Sigmoid colon (tissue), 7 donors: Measurements from ENCODE around the gene MEX3C. TPM values are rescaled to one million over a fixed set of nuclear protein-coding genes. Genes with fewer than 3 reads are reported as not detected.

Experiments used
- DNase-seq: peaks from one replicate; pipeline ENCODE4 v3.0.0-alpha.2; 2019
- H3K27ac ChIP-seq, 4 donors: fragments of 200-600 bp; sonication (generic); one replicate each; pipeline ENCODE4 v1.5.1; 2016 to 2019; ENCODE audit warnings: mild to moderate bottlenecking in 1 of 4
- H3K27me3 ChIP-seq, 3 donors: fragments of 200-600 bp; sonication (generic); one replicate each; pipeline ENCODE4 v1.5.1; 2019; ENCODE audit warnings: mild to moderate bottlenecking in 1 of 3
- H3K36me3 ChIP-seq, 4 donors: fragments of 200-600 bp; sonication (generic); one replicate each; pipeline ENCODE4 v1.5.1; 2016 to 2019
- H3K4me1 ChIP-seq, 4 donors: fragments of 200-600 bp; sonication (generic); one replicate each; pipeline ENCODE4 v1.5.1; 2017 to 2019
- H3K4me3 ChIP-seq, 4 donors: fragments of 200-600 bp; sonication (generic); one replicate each; pipeline ENCODE4 v1.5.1; 2017 to 2019; ENCODE audit warnings: mild to moderate bottlenecking in 2 of 4, moderate library complexity in 1 of 4
- H3K9me3 ChIP-seq, 4 donors: fragments of 200-600 bp in 3 of 4; sonication (generic) in 3 of 4; one replicate each; pipeline versions ENCODE4 v1.5.1 to v1.6.1; 2013 to 2019
- EP300 ChIP-seq, 4 donors: sonication (generic); formaldehyde crosslinking; IDR thresholded peaks; one replicate each; pipeline ENCODE4 v1.6.1; 2017; ENCODE audit warnings: antibody characterized with exemption in 4 of 4
- POLR2A ChIP-seq, 2 donors: fragments of 450-650 bp; IDR thresholded peaks; one replicate each; pipeline ENCODE4 v1.6.1; 2016; ENCODE audit warnings: antibody characterized with exemption in 2 of 2, mild to moderate bottlenecking in 2 of 2, moderate library complexity in 2 of 2
- POLR2AphosphoS5 ChIP-seq, 4 donors: sonication (generic); formaldehyde crosslinking; IDR thresholded peaks; one replicate each; pipeline ENCODE4 v1.6.1; 2017; ENCODE audit warnings: antibody characterized with exemption in 4 of 4
- WGBS, 2 donors: extraction: QIAGEN DNeasy Blood & Tissue Kit; methylation state at CpG; one replicate each; pipeline ENCODE4 v1.1.7; 2013; 5-methylcytosine and 5-hydroxymethylcytosine counted together
- intact Hi-C: fragments of 100-400 bp; cut with DNase I; formaldehyde crosslinking; loops from one replicate; pipeline ENCODE4 v1.15.1; 2023
- polyA plus RNA-seq, 3 donors: library from polyadenylated mRNA; stranded (reverse); fragments of 200-250 nt; gene quantifications; one replicate each; pipeline ENCODE4 v1.2.3, GENCODE V29; 2013
- total RNA-seq, 4 donors: library from RNA; depleted of rRNA; stranded (reverse); fragments of >200 nt; gene quantifications; one replicate each; pipeline ENCODE4 v1.1.0, GENCODE V29; 2016
- TF ChIP-seq, protein P1 (sequence below), 4 experiments: fragments of 450-650 bp in 3 of 4; fragments of 200-600 bp in 1 of 4; IDR thresholded peaks; one replicate each; pipeline ENCODE4 v1.5.1; 2016 to 2019; ENCODE audit warnings: antibody characterized with exemption in 4 of 4, mild to moderate bottlenecking in 3 of 4, moderate library complexity in 2 of 4
- donor health status: healthy with polysubstance abuse.
- donor health status: Bipolar disorder and iron deficiency.
- donor health status: healthy.

MEX3C gene
- total and polyA plus RNA-seq, 7 donors: 10.2 to 20.7 (median 18.4) TPM

DNA sequence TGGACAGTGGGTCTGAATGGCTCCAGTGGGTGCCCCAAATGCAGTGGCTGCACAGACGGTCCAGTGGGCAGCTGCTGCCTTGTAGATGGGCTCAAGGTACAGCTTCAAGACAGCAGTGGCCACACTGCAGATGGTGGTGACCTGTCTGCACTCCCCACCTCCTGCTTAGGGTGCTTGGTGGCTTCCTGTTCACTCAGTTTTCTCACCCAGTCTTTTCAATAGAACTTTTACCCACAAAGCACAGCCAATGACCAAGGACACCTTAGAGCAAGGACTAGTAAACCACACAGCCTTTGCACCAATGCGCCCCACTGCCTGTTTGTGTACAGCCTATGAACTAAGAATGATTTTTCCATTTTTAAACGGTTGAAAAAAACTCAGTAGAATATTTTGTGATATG lies 34.9 kb downstream of the MEX3C start:
- H3K9me3 ChIP-seq: no peaks in the 10 kb centered on the region
- intact Hi-C loops: no loop called here
- no peak for DNase-seq
- H3K27ac ChIP-seq: no peak overlapping the region
- no peak for TF ChIP-seq EP300 (IDR thresholded peaks at IDR 0.05)
- TF ChIP-seq POLR2AphosphoS5 (IDR thresholded peaks at IDR 0.05): no peak
- no peak for TF ChIP-seq POLR2A (IDR thresholded peaks at IDR 0.05)
- TF ChIP-seq, protein P1, sequence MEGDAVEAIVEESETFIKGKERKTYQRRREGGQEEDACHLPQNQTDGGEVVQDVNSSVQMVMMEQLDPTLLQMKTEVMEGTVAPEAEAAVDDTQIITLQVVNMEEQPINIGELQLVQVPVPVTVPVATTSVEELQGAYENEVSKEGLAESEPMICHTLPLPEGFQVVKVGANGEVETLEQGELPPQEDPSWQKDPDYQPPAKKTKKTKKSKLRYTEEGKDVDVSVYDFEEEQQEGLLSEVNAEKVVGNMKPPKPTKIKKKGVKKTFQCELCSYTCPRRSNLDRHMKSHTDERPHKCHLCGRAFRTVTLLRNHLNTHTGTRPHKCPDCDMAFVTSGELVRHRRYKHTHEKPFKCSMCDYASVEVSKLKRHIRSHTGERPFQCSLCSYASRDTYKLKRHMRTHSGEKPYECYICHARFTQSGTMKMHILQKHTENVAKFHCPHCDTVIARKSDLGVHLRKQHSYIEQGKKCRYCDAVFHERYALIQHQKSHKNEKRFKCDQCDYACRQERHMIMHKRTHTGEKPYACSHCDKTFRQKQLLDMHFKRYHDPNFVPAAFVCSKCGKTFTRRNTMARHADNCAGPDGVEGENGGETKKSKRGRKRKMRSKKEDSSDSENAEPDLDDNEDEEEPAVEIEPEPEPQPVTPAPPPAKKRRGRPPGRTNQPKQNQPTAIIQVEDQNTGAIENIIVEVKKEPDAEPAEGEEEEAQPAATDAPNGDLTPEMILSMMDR (IDR thresholded peaks at IDR 0.05): no peak
- H3K4me3 ChIP-seq: no peak overlapping the region
- no peaks in the 10 kb centered on the region for H3K27me3 ChIP-seq
- WGBS, 2 donors: 76 to 77% methylated on average over 3 of the region's 3 CpGs
- H3K4me1 ChIP-seq: no peaks in the 10 kb centered on the region
- no peaks in the 10 kb centered on the region for H3K36me3 ChIP-seq

DNA sequence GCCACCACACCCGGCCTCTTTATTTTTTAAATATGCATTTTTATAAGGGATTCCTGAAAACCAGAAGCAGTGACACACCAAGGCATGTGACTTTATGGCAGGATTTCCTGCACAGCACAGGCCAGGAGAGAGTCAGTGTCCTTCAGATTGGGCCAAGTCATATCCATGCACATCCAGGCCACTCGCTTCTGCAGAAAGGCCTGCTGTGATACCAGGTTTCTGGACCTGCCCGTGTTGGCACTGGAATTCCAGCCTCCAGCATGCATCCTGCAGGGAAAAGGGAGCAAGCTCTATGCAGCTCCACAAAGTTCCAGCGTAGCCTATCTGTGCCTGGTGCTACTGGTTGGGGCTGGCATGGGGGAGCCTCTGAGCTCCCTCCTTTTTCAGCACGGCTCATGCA lies 36.8 kb downstream of the MEX3C start:
- no peak for DNase-seq
- Histone ChIP-seq H3K27me3 (no peaks in the 10 kb centered on the region), H3K9me3 (no peaks in the 10 kb centered on the region), H3K27ac (no peak overlapping the region), H3K4me3 (no peak overlapping the region), H3K4me1 (no peaks in the 10 kb centered on the region), H3K36me3 (no peaks in the 10 kb centered on the region)
- intact Hi-C loops: no loop called here
- TF ChIP-seq EP300 (IDR thresholded peaks at IDR 0.05): no peak
- TF ChIP-seq, protein P1 (IDR thresholded peaks at IDR 0.05): no peak
- TF ChIP-seq POLR2AphosphoS5 (IDR thresholded peaks at IDR 0.05): no peak
- no peak for TF ChIP-seq POLR2A (IDR thresholded peaks at IDR 0.05)
- 96 to 98% methylated on average over 5 of the region's 5 CpGs for WGBS, 2 donors

DNA sequence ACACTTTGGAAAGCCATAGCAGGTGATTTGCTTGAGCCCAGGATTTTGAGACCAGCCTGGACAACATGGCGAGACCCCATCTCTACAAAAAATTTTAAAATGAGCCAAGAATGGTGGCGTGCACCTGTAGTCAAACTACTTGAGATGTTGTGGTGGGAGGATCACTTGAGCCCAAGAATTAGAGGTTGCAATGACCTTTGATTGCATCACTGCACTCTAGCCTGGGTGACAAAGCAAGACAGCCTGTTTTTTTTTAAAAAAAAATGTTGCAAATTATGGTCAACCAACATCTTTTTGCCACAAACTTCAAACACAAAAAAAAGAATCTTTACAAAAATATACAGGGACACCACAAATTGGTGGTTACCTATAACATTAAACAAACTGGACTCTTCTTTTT lies 40.3 kb downstream of the MEX3C start:
- Histone ChIP-seq H3K9me3 (no peaks in the 10 kb centered on the region), H3K27me3 (no peaks in the 10 kb centered on the region), H3K4me1 (no peaks in the 10 kb centered on the region), H3K36me3 (no peaks in the 10 kb centered on the region), H3K4me3 (no peak overlapping the region), H3K27ac (no peak overlapping the region)
- no peak for TF ChIP-seq POLR2AphosphoS5 (IDR thresholded peaks at IDR 0.05)
- TF ChIP-seq, protein P1 (IDR thresholded peaks at IDR 0.05): no peak
- TF ChIP-seq EP300 (IDR thresholded peaks at IDR 0.05): no peak
- TF ChIP-seq POLR2A (IDR thresholded peaks at IDR 0.05): no peak
- intact Hi-C loops: no loop called here
- no peak for DNase-seq
- WGBS, 2 donors: 92 to 95% methylated on average over 2 of the region's 2 CpGs

DNA sequence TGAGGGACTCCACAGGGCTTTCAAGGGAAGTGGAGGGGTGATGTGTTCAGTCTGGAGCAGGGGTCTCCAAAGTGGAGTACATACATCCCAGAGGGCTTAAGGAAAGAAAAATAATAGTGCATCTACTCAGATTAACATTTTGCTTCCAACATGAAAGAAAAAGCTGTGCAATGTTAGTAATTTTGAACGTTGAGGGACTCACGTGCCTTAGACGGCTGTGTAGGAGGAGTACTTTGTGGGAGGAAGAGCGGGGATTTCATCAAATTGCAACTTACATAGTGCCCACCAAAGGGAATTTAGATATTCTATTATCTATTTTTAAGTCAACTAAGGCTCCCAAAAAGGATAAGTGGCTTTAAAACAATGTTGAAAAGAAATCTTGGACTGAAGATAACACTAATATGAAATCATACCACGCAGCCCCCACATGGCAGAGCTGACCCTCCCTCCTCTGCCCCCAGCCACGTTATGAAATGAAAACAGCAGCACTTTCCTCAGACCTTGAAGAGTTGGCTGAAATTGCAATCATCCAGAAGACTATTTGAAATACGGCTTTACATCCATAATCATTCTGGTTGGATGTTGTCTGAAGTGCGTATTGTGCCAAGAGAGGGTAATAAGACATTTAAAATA lies 42.9 kb downstream of the MEX3C start:
- Histone ChIP-seq H3K4me1 (no peaks in the 10 kb centered on the region), H3K4me3 (no peak overlapping the region), H3K27me3 (no peaks in the 10 kb centered on the region), H3K27ac (no peak overlapping the region), H3K9me3 (no peaks in the 10 kb centered on the region), H3K36me3 (no peaks in the 10 kb centered on the region)
- TF ChIP-seq POLR2AphosphoS5 (IDR thresholded peaks at IDR 0.05): no peak
- no peak for TF ChIP-seq EP300 (IDR thresholded peaks at IDR 0.05)
- TF ChIP-seq POLR2A (IDR thresholded peaks at IDR 0.05): no peak
- TF ChIP-seq, protein P1 (IDR thresholded peaks at IDR 0.05): no peak
- whole genome bisulfite sequencing, 2 donors: 60 to 64% methylated on average over 8 of the region's 8 CpGs
- intact Hi-C loops: no loop called here
- DNase-seq: no peak
